K562 (cell line): ENCODE data around the gene OPN1MW2.
"Not testable (repeated sequence)": the region's sequence is repeated elsewhere in the genome, so short reads cannot be mapped to it uniquely, and the experiment has no call there.

Experiments used
- GABPA ChIP-seq: fragments of 200-800 bp; sonication (Bioruptor generic); conservative IDR thresholded peaks from 2 replicates; pipeline ENCODE4 v1.6.1; 2016; ENCODE audit warnings: low read depth, missing genetic modification characterization, missing compliant biosample characterization
- GABPB1 ChIP-seq: sonication (generic); formaldehyde crosslinking; IDR thresholded peaks from 2 replicates; pipeline ENCODE4 v1.8.0; 2022; ENCODE audit warnings: mild to moderate bottlenecking, missing genetic modification reagents
- HDAC2 ChIP-seq: fragments of 450-650 bp; IDR thresholded peaks from 2 replicates; pipeline ENCODE4 v1.6.1; 2016; ENCODE audit warnings: mild to moderate bottlenecking
- MAFK ChIP-seq: IDR thresholded peaks from 2 replicates; pipeline ENCODE4 v1.6.1; 2011; ENCODE audit warnings: low read length, improper control_type of control experiment
- POLR2A ChIP-seq: fragments of 450-650 bp; conservative IDR thresholded peaks from 2 replicates; pipeline ENCODE4 v1.6.1; 2016
- RFX5 ChIP-seq: IDR thresholded peaks from 2 replicates; pipeline ENCODE4 v1.6.1; 2011; ENCODE audit warnings: low read depth, mild to moderate bottlenecking, improper control_type of control experiment, low read length
- SMARCC2 ChIP-seq: fragments of 450-650 bp; IDR thresholded peaks from 2 replicates; pipeline ENCODE4 v1.6.1; 2017; ENCODE audit warnings: antibody characterized with exemption, moderate library complexity, mild to moderate bottlenecking, low read depth
- THRAP3 ChIP-seq: fragments of 450-650 bp; IDR thresholded peaks from 2 replicates; pipeline ENCODE4 v1.6.1; 2016; ENCODE audit warnings: mild to moderate bottlenecking, inconsistent platforms, borderline replicate concordance
- XRCC5 ChIP-seq: fragments of 200-400 bp; formaldehyde crosslinking; IDR thresholded peaks from 2 replicates; pipeline ENCODE4 v1.6.1; 2017; ENCODE audit warnings: low read depth, mild to moderate bottlenecking, low read length
- ZFP30 ChIP-seq: fragments of 250-450 bp; sonication (Bioruptor Pico); IDR thresholded peaks from 2 replicates; pipeline ENCODE4 v1.8.0; 2022; ENCODE audit warnings: moderate library complexity, mild to moderate bottlenecking, inconsistent platforms, borderline replicate concordance
- ZNF764 ChIP-seq: fragments of 250-450 bp; sonication (Bioruptor Pico); IDR thresholded peaks from 2 replicates; pipeline ENCODE4 v1.4.0; 2020; ENCODE audit warnings: low read depth, mild to moderate bottlenecking, moderate library complexity
- TF ChIP-seq, protein P1 (sequence below): sonication (generic); formaldehyde crosslinking; IDR thresholded peaks from 2 replicates; pipeline ENCODE4 v1.9.0; 2022; ENCODE audit warnings: mild to moderate bottlenecking, missing genetic modification reagents
- TF ChIP-seq, protein P2 (sequence below): fragments of 250-450 bp; sonication (Bioruptor Pico); IDR thresholded peaks from 2 replicates; pipeline ENCODE4 v1.5.0; 2021; ENCODE audit warnings: mild to moderate bottlenecking, borderline replicate concordance

- not testable (repeated sequence) for TF ChIP-seq SMARCC2; GABPB1 (CRISPR knock-in tag); MAFK; ZFP30; POLR2A; GABPA (tag); XRCC5; RFX5; THRAP3; HDAC2; ZNF764 (CRISPR knock-in tag)
- TF ChIP-seq, protein P1, sequence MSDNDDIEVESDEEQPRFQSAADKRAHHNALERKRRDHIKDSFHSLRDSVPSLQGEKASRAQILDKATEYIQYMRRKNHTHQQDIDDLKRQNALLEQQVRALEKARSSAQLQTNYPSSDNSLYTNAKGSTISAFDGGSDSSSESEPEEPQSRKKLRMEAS, result not testable (repeated sequence)
- TF ChIP-seq, protein P2, sequence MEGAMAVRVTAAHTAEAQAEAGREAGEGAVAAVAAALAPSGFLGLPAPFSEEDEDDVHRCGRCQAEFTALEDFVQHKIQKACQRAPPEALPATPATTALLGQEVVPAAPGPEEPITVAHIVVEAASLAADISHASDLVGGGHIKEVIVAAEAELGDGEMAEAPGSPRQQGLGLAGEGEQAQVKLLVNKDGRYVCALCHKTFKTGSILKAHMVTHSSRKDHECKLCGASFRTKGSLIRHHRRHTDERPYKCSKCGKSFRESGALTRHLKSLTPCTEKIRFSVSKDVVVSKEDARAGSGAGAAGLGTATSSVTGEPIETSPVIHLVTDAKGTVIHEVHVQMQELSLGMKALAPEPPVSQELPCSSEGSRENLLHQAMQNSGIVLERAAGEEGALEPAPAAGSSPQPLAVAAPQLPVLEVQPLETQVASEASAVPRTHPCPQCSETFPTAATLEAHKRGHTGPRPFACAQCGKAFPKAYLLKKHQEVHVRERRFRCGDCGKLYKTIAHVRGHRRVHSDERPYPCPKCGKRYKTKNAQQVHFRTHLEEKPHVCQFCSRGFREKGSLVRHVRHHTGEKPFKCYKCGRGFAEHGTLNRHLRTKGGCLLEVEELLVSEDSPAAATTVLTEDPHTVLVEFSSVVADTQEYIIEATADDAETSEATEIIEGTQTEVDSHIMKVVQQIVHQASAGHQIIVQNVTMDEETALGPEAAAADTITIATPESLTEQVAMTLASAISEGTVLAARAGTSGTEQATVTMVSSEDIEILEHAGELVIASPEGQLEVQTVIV (CRISPR knock-in tag), result not testable (repeated sequence)
Observed at GRCh38 chrX:154231443-154231842, 11.9 kb downstream of the OPN1MW2 start.
